SU-DHL-6 (cell line): ENCODE results near the gene FAM186B.

Source experiments
- H2AFZ ChIP-seq: fragments of 200-600 bp; sonication (generic); 2 replicates; pipeline ENCODE4 v1.6.1; 2014; ENCODE audit warnings: low read depth, mild to moderate bottlenecking, moderate library complexity, mixed read lengths, antibody characterized with exemption, low read length; ENCODE audit not compliant: severe bottlenecking
- H3F3A ChIP-seq: fragments of 200-600 bp; shearing (Covaris generic); 2 replicates; pipeline ENCODE4 v1.6.0; 2016; ENCODE audit warnings: antibody characterized with exemption, mild to moderate bottlenecking; ENCODE audit not compliant: insufficient read depth
- H3K27ac ChIP-seq: fragments of 200-600 bp; sonication (generic); 2 replicates; pipeline ENCODE4 v1.5.1; 2016; ENCODE audit warnings: low read depth, mild to moderate bottlenecking, low read length, moderate library complexity, mixed read lengths
- H3K27me3 ChIP-seq: fragments of 200-600 bp; sonication (generic), shearing (Covaris generic); 2 replicates; pipeline ENCODE4 v1.6.0; 2014; ENCODE audit warnings: mild to moderate bottlenecking, low read length
- H3K36me3 ChIP-seq: fragments of 200-600 bp; sonication (generic); 2 replicates; pipeline ENCODE4 v1.6.1; 2014; ENCODE audit warnings: mild to moderate bottlenecking, low read length, mixed read lengths
- H3K4me2 ChIP-seq: fragments of 300-600, 200-600 bp; shearing (Covaris generic), sonication (generic); 2 replicates; pipeline ENCODE4 v1.6.0; 2014; ENCODE audit warnings: low read length, low read depth, mild to moderate bottlenecking; ENCODE audit not compliant: poor library complexity, severe bottlenecking
- H3K4me3 ChIP-seq: fragments of 200-600 bp; sonication (generic); 2 replicates; pipeline ENCODE4 v1.5.1; 2014; ENCODE audit warnings: antibody characterized with exemption, low read length, mild to moderate bottlenecking, mixed read lengths; ENCODE audit not compliant: insufficient read depth, poor library complexity, severe bottlenecking
- H3K79me2 ChIP-seq: fragments of 200-600 bp; sonication (generic); 2 replicates; pipeline ENCODE4 v1.6.1; 2014; ENCODE audit warnings: mild to moderate bottlenecking, low read length, moderate library complexity; ENCODE audit not compliant: insufficient read depth
- H3K9ac ChIP-seq: fragments of 200-600 bp; sonication (generic); 2 replicates; pipeline ENCODE4 v1.7.0; 2014; ENCODE audit warnings: mild to moderate bottlenecking, low read length
- H3K9me2 ChIP-seq: fragments of 200-600 bp; sonication (generic); replicated peaks from 2 replicates; pipeline ENCODE4 v1.6.1; 2014; ENCODE audit warnings: low read length; ENCODE audit not compliant: insufficient read depth
- H3K9me3 ChIP-seq: fragments of 200-600 bp; sonication (generic); 2 replicates; pipeline ENCODE4 v1.6.1; 2014; ENCODE audit warnings: low read length, mixed read lengths; ENCODE audit not compliant: insufficient read depth
- H4K20me1 ChIP-seq: fragments of 200-600 bp; sonication (generic); 2 replicates; pipeline ENCODE4 v1.6.1; 2014; ENCODE audit warnings: low read depth, mild to moderate bottlenecking, antibody characterized with exemption, low read length, moderate library complexity, mixed read lengths
- EZH2phosphoT487 ChIP-seq: fragments of 200-600 bp; sonication (generic), shearing (Covaris generic); conservative IDR thresholded peaks from 2 replicates; pipeline ENCODE4 v1.6.1; 2018; ENCODE audit warnings: mild to moderate bottlenecking, antibody characterized with exemption, low read length, moderate library complexity, mixed read lengths
- TF ChIP-seq, protein P1 (sequence below): fragments of 200-600 bp; sonication (generic); IDR thresholded peaks from one replicate; pipeline ENCODE4 v1.5.1; 2017; ENCODE audit warnings: antibody characterized with exemption, mild to moderate bottlenecking, low read length, moderate library complexity; ENCODE audit not compliant: insufficient read depth, poor library complexity, severe bottlenecking

Gene FAM186B

DNA sequence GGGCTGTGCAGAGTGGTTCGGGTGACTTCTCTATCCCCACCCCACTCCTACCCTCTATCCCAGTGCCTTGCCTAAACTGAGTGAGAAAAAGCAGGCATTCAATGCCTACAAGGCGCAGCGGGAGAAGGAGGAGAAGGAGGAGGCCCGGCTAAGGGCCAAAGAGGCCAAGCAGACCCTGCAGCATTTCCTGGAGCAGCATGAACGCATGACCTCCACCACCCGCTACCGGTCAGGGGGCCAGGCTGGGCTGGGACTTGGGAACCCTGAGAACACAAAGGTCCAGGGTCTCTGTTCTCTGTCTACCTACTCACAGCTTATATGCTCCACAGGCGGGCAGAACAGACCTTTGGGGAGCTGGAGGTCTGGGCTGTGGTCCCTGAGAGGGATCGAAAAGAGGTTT lies 29.6 kb upstream of the FAM186B start:
- Histone ChIP-seq H3K27ac (no peak overlapping the region), H2AFZ (no peak overlapping the region), H3K9me2 (no peaks in the 10 kb centered on the region), H3F3A (no peaks in the 10 kb centered on the region), H3K9me3 (no peaks in the 10 kb centered on the region), H3K4me3 (no peak overlapping the region), H3K79me2 (no peaks in the 10 kb centered on the region), H4K20me1 (no peaks in the 10 kb centered on the region), H3K27me3 (no peaks in the 10 kb centered on the region), H3K4me2 (no peak overlapping the region), H3K36me3 (no peaks in the 10 kb centered on the region), H3K9ac (no peak overlapping the region)
- TF ChIP-seq, protein P1, sequence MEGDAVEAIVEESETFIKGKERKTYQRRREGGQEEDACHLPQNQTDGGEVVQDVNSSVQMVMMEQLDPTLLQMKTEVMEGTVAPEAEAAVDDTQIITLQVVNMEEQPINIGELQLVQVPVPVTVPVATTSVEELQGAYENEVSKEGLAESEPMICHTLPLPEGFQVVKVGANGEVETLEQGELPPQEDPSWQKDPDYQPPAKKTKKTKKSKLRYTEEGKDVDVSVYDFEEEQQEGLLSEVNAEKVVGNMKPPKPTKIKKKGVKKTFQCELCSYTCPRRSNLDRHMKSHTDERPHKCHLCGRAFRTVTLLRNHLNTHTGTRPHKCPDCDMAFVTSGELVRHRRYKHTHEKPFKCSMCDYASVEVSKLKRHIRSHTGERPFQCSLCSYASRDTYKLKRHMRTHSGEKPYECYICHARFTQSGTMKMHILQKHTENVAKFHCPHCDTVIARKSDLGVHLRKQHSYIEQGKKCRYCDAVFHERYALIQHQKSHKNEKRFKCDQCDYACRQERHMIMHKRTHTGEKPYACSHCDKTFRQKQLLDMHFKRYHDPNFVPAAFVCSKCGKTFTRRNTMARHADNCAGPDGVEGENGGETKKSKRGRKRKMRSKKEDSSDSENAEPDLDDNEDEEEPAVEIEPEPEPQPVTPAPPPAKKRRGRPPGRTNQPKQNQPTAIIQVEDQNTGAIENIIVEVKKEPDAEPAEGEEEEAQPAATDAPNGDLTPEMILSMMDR, result no peak

DNA sequence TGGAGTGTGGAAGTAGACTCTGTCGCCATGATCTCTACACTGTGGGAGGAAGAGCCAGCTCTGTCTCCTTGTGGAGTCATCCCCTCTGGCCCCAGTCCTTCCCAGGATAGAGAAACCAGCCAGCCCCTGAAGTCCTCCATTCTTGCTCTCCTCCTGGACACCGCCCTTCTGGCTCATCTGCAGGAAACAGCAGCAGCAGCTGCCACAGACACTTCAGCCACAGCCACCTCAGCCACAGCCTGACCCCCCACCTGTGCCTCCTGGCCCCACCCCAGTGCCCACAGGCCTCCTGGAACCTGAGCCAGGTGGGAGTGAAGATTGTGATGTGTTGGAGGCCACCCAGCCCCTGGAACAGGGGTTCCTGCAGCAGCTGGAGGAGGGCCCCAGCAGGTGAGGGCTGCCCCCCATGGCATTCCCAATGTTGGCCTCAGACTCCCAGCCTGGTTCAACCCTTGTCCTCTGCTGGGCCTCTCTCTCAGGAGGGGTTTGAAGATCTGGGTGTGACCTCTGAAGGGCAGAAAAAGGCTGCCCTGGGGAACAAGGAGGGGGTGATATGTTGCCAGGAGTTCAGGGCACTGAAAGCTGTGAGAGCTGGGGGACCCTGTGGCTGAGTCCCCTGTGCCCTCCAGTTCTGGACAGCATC lies 28.4 kb upstream of the FAM186B start:
- Histone ChIP-seq H3K27me3 (no peaks in the 10 kb centered on the region), H3K27ac (no peak overlapping the region), H3K36me3 (no peaks in the 10 kb centered on the region), H4K20me1 (no peaks in the 10 kb centered on the region), H3F3A (no peaks in the 10 kb centered on the region), H3K9me3 (no peaks in the 10 kb centered on the region), H3K79me2 (no peaks in the 10 kb centered on the region), H3K4me3 (no peak overlapping the region), H3K9ac (no peak overlapping the region), H3K9me2 (no peaks in the 10 kb centered on the region), H2AFZ (no peak overlapping the region), H3K4me2 (no peak overlapping the region)
- TF ChIP-seq, protein P1, result no peak
- TF ChIP-seq EZH2phosphoT487, result no peak

DNA sequence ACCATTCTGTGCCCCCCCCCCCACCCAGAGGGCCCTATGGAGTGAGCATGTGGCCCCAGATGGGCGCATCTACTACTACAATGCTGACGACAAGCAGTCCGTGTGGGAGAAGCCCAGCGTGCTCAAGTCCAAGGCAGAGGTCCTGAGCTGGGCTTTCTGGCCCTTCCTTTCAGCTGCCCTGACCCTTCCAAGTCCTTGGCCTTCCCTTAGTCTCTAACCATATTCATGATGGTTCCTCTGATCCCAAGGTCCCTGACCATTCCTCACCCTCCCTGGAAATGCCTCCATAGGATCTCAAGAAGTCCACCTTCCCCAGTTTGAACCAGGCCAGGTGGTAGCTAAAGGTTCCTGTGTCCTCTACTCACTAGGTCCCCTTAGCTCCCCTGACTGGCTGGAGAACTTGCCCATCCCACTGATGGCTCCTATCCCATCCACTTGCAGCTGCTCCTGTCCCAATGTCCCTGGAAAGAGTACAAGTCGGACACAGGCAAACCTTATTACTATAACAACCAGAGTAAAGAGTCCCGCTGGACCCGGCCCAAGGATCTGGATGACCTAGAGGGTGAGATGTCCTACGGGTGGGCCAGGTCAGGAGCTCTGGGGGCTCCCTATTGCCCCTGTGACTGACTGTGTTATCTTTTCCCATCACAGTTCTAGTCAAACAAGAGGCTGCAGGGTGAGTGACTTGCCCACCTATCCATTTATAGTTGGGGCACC lies 27.7 kb upstream of the FAM186B start:
- Histone ChIP-seq H3K4me2 (no peak overlapping the region), H3K9me3 (no peaks in the 10 kb centered on the region), H3K27me3 (no peaks in the 10 kb centered on the region), H4K20me1 (no peaks in the 10 kb centered on the region), H3K27ac (no peak overlapping the region), H3K36me3 (no peaks in the 10 kb centered on the region), H2AFZ (no peak overlapping the region), H3K4me3 (no peak overlapping the region), H3F3A (no peaks in the 10 kb centered on the region), H3K9ac (no peak overlapping the region), H3K9me2 (no peaks in the 10 kb centered on the region), H3K79me2 (no peaks in the 10 kb centered on the region)
- no peak for TF ChIP-seq EZH2phosphoT487
- TF ChIP-seq, protein P1, result no peak
